Measurements from ENCODE around the gene RETN. TPM values are rescaled to one million over a fixed set of nuclear protein-coding genes. Genes with fewer than 3 reads are reported as not detected.

RETN gene
- total RNA-seq, 1 donor from 2014 or later = not detected

DNA sequence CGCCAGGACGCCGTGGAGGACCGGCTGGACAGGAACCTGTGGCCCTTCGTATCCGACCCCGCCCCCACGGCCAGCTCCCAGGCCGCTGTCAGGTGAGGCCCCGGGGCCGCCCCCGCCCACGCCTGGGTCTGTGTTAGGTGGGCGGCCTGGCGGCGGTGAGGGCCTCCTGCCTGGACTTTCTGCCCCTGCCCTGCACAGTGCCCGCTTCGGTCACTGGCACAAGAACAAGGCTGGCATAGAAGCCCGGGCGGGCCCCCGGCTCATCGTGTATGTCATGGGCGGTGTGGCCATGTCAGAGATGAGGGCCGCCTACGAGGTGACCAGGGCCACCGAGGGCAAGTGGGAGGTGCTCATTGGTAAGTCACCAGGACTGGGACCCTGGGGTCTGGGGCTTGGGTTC lies 21.7 kb upstream of the RETN start:
- no peak overlapping the region for H3K4me3 ChIP-seq (ENCODE audit: insufficient read depth, low read depth, low read length)
- H3K27ac ChIP-seq (ENCODE audit: low read depth, low read length) = no peak overlapping the region
- Mint-ChIP-seq H3K27ac (ENCODE audit: unreplicated experiment) (no peak overlapping the region), H3K4me1 (ENCODE audit: low read depth, unreplicated experiment) (no peaks in the 10 kb centered on the region), H3K4me3 (ENCODE audit: unreplicated experiment) (no peak overlapping the region), H3K9me3 (ENCODE audit: unreplicated experiment) (no peaks in the 10 kb centered on the region), H3K36me3 (ENCODE audit: low read depth, unreplicated experiment) (peaks cover 1% of the 10 kb centered on the region), H3K27me3 (ENCODE audit: low read depth, unreplicated experiment) (peaks cover 16% of the 10 kb centered on the region)
- no peaks in the 10 kb centered on the region for H3K79me2 ChIP-seq (ENCODE audit: insufficient read depth, low read length)
- no peak for FAIRE-seq
- no peaks in the 10 kb centered on the region for H3K4me1 ChIP-seq (ENCODE audit: insufficient read depth, low read length)
- H3K9ac ChIP-seq (ENCODE audit: low read length) = no peak overlapping the region
- DNase-seq (ENCODE audit: low read depth) = no peak
- H4K20me1 ChIP-seq (ENCODE audit: insufficient read depth, low read length) = no peaks in the 10 kb centered on the region
- no peak overlapping the region for H2AFZ ChIP-seq (ENCODE audit: low read depth, low read length)
- H3K4me2 ChIP-seq (ENCODE audit: low read length) = no peak overlapping the region
- TF ChIP-seq, protein P1, sequence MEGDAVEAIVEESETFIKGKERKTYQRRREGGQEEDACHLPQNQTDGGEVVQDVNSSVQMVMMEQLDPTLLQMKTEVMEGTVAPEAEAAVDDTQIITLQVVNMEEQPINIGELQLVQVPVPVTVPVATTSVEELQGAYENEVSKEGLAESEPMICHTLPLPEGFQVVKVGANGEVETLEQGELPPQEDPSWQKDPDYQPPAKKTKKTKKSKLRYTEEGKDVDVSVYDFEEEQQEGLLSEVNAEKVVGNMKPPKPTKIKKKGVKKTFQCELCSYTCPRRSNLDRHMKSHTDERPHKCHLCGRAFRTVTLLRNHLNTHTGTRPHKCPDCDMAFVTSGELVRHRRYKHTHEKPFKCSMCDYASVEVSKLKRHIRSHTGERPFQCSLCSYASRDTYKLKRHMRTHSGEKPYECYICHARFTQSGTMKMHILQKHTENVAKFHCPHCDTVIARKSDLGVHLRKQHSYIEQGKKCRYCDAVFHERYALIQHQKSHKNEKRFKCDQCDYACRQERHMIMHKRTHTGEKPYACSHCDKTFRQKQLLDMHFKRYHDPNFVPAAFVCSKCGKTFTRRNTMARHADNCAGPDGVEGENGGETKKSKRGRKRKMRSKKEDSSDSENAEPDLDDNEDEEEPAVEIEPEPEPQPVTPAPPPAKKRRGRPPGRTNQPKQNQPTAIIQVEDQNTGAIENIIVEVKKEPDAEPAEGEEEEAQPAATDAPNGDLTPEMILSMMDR (IDR thresholded peaks at IDR 0.05; ENCODE audit: insufficient read depth, low read depth, low read length) = no peak
- TF ChIP-seq EZH2 (IDR thresholded peaks at IDR 0.05; ENCODE audit: insufficient read depth, low read length) = no peak
- no peaks in the 10 kb centered on the region for H3K9me3 ChIP-seq (ENCODE audit: insufficient read depth, low read depth, low read length)
- H3K27me3 ChIP-seq (ENCODE audit: insufficient read depth, low read length) = peaks cover 2% of the 10 kb centered on the region
- H3K36me3 ChIP-seq (ENCODE audit: insufficient read depth, low read length) = no peaks in the 10 kb centered on the region

DNA sequence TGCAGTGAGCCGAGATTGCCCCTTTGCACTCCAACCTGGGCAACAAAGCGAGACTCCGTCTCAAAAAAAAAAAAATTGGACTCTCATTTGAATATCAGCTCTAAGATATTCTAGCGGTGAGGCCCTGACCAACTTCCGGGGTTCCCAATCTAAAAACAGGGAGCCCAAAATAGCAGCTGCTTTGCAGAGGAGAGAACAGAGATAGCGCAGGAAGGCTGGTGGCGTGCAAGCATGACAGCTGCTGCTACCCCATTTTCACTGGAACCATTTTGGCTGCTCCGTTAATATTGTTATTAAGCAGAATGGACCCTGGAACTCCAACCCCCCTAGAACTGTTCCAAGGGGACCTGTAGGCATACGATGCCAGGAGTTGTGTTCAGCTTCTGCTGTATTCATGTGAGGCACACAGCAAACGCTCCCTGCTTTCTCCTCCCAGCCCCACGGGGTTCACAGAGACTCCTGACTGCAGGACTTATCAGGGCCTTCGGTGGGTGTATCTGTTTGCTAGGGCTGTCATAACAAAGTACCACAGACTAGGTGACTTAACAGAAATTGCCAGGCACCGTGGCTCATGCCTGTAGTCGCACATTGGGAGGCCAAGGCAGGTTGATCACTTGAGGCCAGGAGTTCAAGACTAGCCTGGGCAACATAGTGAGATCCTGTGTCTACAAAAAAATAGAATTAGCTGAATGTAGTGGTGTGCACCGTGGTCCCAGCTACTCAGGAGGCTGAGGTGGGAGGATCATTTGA lies 20.4 kb upstream of the RETN start:
- peaks cover 25% of the 10 kb centered on the region for H3K27me3 Mint-ChIP-seq (ENCODE audit: low read depth, unreplicated experiment)
- no peak overlapping the region for H3K27ac Mint-ChIP-seq (ENCODE audit: unreplicated experiment)
- no peak overlapping the region for H2AFZ ChIP-seq (ENCODE audit: low read depth, low read length)
- H3K36me3 ChIP-seq (ENCODE audit: insufficient read depth, low read length) = no peaks in the 10 kb centered on the region
- H4K20me1 ChIP-seq (ENCODE audit: insufficient read depth, low read length) = no peaks in the 10 kb centered on the region
- H3K4me2 ChIP-seq (ENCODE audit: low read length) = no peak overlapping the region
- no peaks in the 10 kb centered on the region for H3K9me3 Mint-ChIP-seq (ENCODE audit: unreplicated experiment)
- no peak for TF ChIP-seq EZH2 (IDR thresholded peaks at IDR 0.05; ENCODE audit: insufficient read depth, low read length)
- TF ChIP-seq, protein P1 (IDR thresholded peaks at IDR 0.05; ENCODE audit: insufficient read depth, low read depth, low read length) = no peak
- H3K27ac ChIP-seq (ENCODE audit: low read depth, low read length) = no peak overlapping the region
- no peak overlapping the region for H3K4me3 ChIP-seq (ENCODE audit: insufficient read depth, low read depth, low read length)
- H3K4me3 Mint-ChIP-seq (ENCODE audit: unreplicated experiment) = no peak overlapping the region
- H3K4me1 Mint-ChIP-seq (ENCODE audit: low read depth, unreplicated experiment) = no peaks in the 10 kb centered on the region
- H3K36me3 Mint-ChIP-seq (ENCODE audit: low read depth, unreplicated experiment) = no peaks in the 10 kb centered on the region
- peaks cover 2% of the 10 kb centered on the region for H3K27me3 ChIP-seq (ENCODE audit: insufficient read depth, low read length)
- no peaks in the 10 kb centered on the region for H3K9me3 ChIP-seq (ENCODE audit: insufficient read depth, low read depth, low read length)
- H3K4me1 ChIP-seq (ENCODE audit: insufficient read depth, low read length) = no peaks in the 10 kb centered on the region
- no peak for FAIRE-seq
- no peak for DNase-seq (ENCODE audit: low read depth)
- no peaks in the 10 kb centered on the region for H3K79me2 ChIP-seq (ENCODE audit: insufficient read depth, low read length)
- H3K9ac ChIP-seq (ENCODE audit: low read length) = no peak overlapping the region

DNA sequence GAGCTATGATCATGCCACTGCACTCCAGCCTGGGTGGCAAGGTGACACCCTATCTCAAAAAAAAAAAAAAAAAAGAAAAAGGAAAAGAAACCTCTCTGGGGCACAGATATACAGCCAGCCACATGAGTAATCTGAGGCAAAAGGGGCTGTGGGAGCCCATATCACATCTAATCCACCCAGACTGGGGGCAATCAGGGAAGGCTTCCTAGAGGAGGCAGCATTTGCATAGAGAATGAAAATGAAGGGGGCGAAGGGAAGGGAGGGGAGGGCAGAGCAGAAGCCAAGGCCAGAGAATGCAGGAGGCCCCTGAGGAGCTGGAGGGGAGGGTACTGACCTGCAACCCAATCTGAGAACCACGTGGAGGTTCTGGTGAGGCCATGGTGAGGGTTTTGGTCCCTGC lies 18.7 kb upstream of the RETN start:
- Mint-ChIP-seq H3K4me3 (ENCODE audit: unreplicated experiment) (no peak overlapping the region), H3K36me3 (ENCODE audit: low read depth, unreplicated experiment) (no peaks in the 10 kb centered on the region), H3K27me3 (ENCODE audit: low read depth, unreplicated experiment) (peaks cover 27% of the 10 kb centered on the region), H3K27ac (ENCODE audit: unreplicated experiment) (no peak overlapping the region), H3K4me1 (ENCODE audit: low read depth, unreplicated experiment) (no peaks in the 10 kb centered on the region), H3K9me3 (ENCODE audit: unreplicated experiment) (no peaks in the 10 kb centered on the region)
- Histone ChIP-seq H3K36me3 (ENCODE audit: insufficient read depth, low read length) (no peaks in the 10 kb centered on the region), H3K9ac (ENCODE audit: low read length) (no peak overlapping the region), H3K27ac (ENCODE audit: low read depth, low read length) (no peak overlapping the region), H3K4me2 (ENCODE audit: low read length) (no peak overlapping the region), H3K4me3 (ENCODE audit: insufficient read depth, low read depth, low read length) (no peak overlapping the region), H3K9me3 (ENCODE audit: insufficient read depth, low read depth, low read length) (no peaks in the 10 kb centered on the region), H3K79me2 (ENCODE audit: insufficient read depth, low read length) (no peaks in the 10 kb centered on the region), H2AFZ (ENCODE audit: low read depth, low read length) (no peak overlapping the region), H3K27me3 (ENCODE audit: insufficient read depth, low read length) (peaks cover 2% of the 10 kb centered on the region), H4K20me1 (ENCODE audit: insufficient read depth, low read length) (no peaks in the 10 kb centered on the region), H3K4me1 (ENCODE audit: insufficient read depth, low read length) (no peaks in the 10 kb centered on the region)
- no peak for DNase-seq (ENCODE audit: low read depth)
- TF ChIP-seq, protein P1 (IDR thresholded peaks at IDR 0.05; ENCODE audit: insufficient read depth, low read depth, low read length) = no peak
- no peak for TF ChIP-seq EZH2 (IDR thresholded peaks at IDR 0.05; ENCODE audit: insufficient read depth, low read length)
- no peak for FAIRE-seq
